Cerebellar cortex (tissue), 1 donor: ENCODE results near the gene BSN.
A peak's percentile ranks its signal among the peaks of the same experiment; 100 is the strongest.

ENCODE experiments used
- DNase-seq: peaks from one replicate; pipeline ENCODE4 v3.0.0-alpha.2; 2015; ENCODE audit warnings: low spot score

BSN gene

GRCh38 chr3:49716169-49716568 lies 161.9 kb downstream of the BSN start:
- DNase-seq: no peak

- DNase-seq: no peak
Measured at GRCh38 chr3:49716691-49717210, 162.5 kb downstream of the BSN start.

- DNase-seq: no peak
Measured at GRCh38 chr3:49717211-49717958, 163.1 kb downstream of the BSN start.

- DNase-seq: no peak
Measured at GRCh38 chr3:49717959-49718857, 163.9 kb downstream of the BSN start.

GRCh38 chr3:49718858-49719213 lies 164.6 kb downstream of the BSN start:
- no peak for DNase-seq

GRCh38 chr3:49719214-49719884 lies 165.1 kb downstream of the BSN start, which contains the start of gene AMIGO3:
AMIGO3 (minus strand) TSS chr3:49719684; CDS start chr3:49719465, 219 bp downstream.
- peak; percentile 98 for DNase-seq
